ENCODE data around the gene CHID1.
A peak's percentile ranks its signal among the peaks of the same experiment; 100 is the strongest.

The CHID1 gene

GRCh38 chr11:831961-832528, 78.6 kb downstream of the CHID1 start:
- no peak for DNase-seq

GRCh38 chr11:831118-831864, 79.3 kb downstream of the CHID1 start:
- DNase-seq = no peak

GRCh38 chr11:830295-831117, 80.1 kb downstream of the CHID1 start:
- peak; percentile 59 to 68 for DNase-seq

GRCh38 chr11:829847-830294, 80.7 kb downstream of the CHID1 start:
- DNase-seq = no peak

GRCh38 chr11:829176-829846, 81.3 kb downstream of the CHID1 start:
- no peak for DNase-seq

GRCh38 chr11:828506-829175, 82.0 kb downstream of the CHID1 start:
- no peak for DNase-seq

- DNase-seq = no peak
These were observed 82.8 kb downstream of the CHID1 start, which contains the start of gene CRACR2B for GRCh38 chr11:827897-828192. Gene CRACR2B, plus strand, starts transcription at chr11:827919. Its CDS starts 689 bp downstream, at chr11:828608.

- no peak for DNase-seq
These were observed 83.3 kb downstream of the CHID1 start for GRCh38 chr11:827146-827896.

GRCh38 chr11:826836-827145, 83.8 kb downstream of the CHID1 start:
- no peak for DNase-seq

GRCh38 chr11:826227-826621, 84.4 kb downstream of the CHID1 start:
- DNase-seq = no peak

GRCh38 chr11:825366-826226, 85.0 kb downstream of the CHID1 start:
- DNase-seq = no peak

- no peak for DNase-seq
These were observed 85.7 kb downstream of the CHID1 start for GRCh38 chr11:824942-825341.

- DNase-seq = no peak
These were observed 86.2 kb downstream of the CHID1 start for GRCh38 chr11:824292-824880.

GRCh38 chr11:823441-824291, 86.9 kb downstream of the CHID1 start:
- DNase-seq = no peak

- peak in 1 of 2 donors; percentile 49 for DNase-seq
These were observed 88.9 kb downstream of the CHID1 start for GRCh38 chr11:821512-822371.

- DNase-seq = peak in 1 of 2 donors; percentile 67
These were observed 89.7 kb downstream of the CHID1 start for GRCh38 chr11:820655-821511.

- peak; percentile 95 to 96 for DNase-seq
These were observed 90.5 kb downstream of the CHID1 start for GRCh38 chr11:819943-820649.
